HepG2 (cell line): ENCODE measurements around the gene SMIM21. TPM values are rescaled to one million over a fixed set of nuclear protein-coding genes. Genes with fewer than 3 reads are reported as not detected.

Source experiments
- ATAC-seq: fragments of 200-7000 bp; cut with Tn5 transposase; 3 replicates; pipeline ENCODE4 v1.9.1; 2020; ENCODE audit warnings: mild to moderate bottlenecking, moderate library complexity
- BruUV-seq: library from RNA; stranded (reverse); fragments of 400-500 nt; replicated peaks from 2 replicates; lab custom pipeline; 2021; lab: Mats Ljungman, UMichigan
- CTCF ChIA-PET: fragments of 300-600 bp; formaldehyde crosslinking; extraction: SDS; loops from one replicate; lab custom pipeline; 2021; ENCODE audit warnings: low total read pairs, inconsistent platforms, low intra/inter-chr PET ratio; lab: Yijun Ruan, JAX
- POLR2A ChIA-PET: fragments of 350-600 bp; sonication (Branson Sonifier 250); formaldehyde crosslinking; loops from one replicate; lab custom pipeline; 2020; ENCODE audit warnings: antibody characterized with exemption, inconsistent platforms; lab: Yijun Ruan, JAX
- DNase-seq: peaks from one replicate; pipeline ENCODE4 v3.0.0-alpha.2; 2015; ENCODE audit warnings: low spot score
- FAIRE-seq: peaks from 3 replicates; lab custom pipeline; 2011; peaks lifted over from hg19 to GRCh38; lab: Jason Lieb, UNC
- H2AFZ ChIP-seq: one replicate; pipeline ENCODE4 v1.6.1; 2011; ENCODE audit warnings: low read length, inconsistent platforms
- H3K27ac ChIP-seq: fragments of 300-600 bp; 3 replicates; pipeline ENCODE4 v1.8.0; 2011; ENCODE audit warnings: mixed run types, mild to moderate bottlenecking, mixed read lengths, low read length, inconsistent platforms; ENCODE audit not compliant: insufficient read depth; ENCODE audit errors: extremely low read length
- H3K27me3 ChIP-seq, 2 experiments: fragments of 200-600 bp in 1 of 2; 2 replicates in 1 of 2; 3 replicates in 1 of 2; pipeline versions ENCODE4 v1.6.0 to v1.8.0; 2011; ENCODE audit warnings: low read length in 2 of 2, mild to moderate bottlenecking in 2 of 2, moderate library complexity in 2 of 2, inconsistent platforms in 1 of 2; ENCODE audit not compliant: insufficient read depth in 2 of 2, control insufficient read depth in 1 of 2
- H3K36me3 ChIP-seq, 2 experiments: fragments of 200-600 bp in 1 of 2; replicated peaks in 1 of 2; 2 replicates in 1 of 2; 3 replicates in 1 of 2; pipeline versions ENCODE4 v1.5.1 to v1.8.0; 2011; ENCODE audit warnings: low read length in 2 of 2, inconsistent platforms in 1 of 2; ENCODE audit not compliant: insufficient read depth in 2 of 2, control insufficient read depth in 1 of 2
- H3K4me1 ChIP-seq: 2 replicates; pipeline ENCODE4 v1.5.1; 2012; ENCODE audit warnings: low read length, inconsistent platforms; ENCODE audit not compliant: insufficient read depth
- H3K4me2 ChIP-seq: 2 replicates; pipeline ENCODE4 v1.6.0; 2011; ENCODE audit warnings: low read depth, low read length, inconsistent platforms
- H3K4me3 ChIP-seq, 3 experiments: fragments of 200-600 bp in 1 of 3; sonication (generic), shearing (Covaris generic) in 1 of 3; replicated peaks in 1 of 3; 2 replicates each; pipeline ENCODE4 v1.5.1; 2011 to 2016; ENCODE audit warnings: low read length in 3 of 3, inconsistent platforms in 2 of 3, low read depth in 2 of 3, mild to moderate bottlenecking in 2 of 3, control low read depth in 1 of 3, mixed read lengths in 1 of 3; ENCODE audit not compliant: insufficient read depth in 1 of 3
- H3K79me2 ChIP-seq: one replicate; pipeline ENCODE4 v1.6.1; 2011; ENCODE audit warnings: low read length, inconsistent platforms; ENCODE audit not compliant: insufficient read depth
- H3K9ac ChIP-seq: 2 replicates; pipeline ENCODE4 v1.6.0; 2011; ENCODE audit warnings: mild to moderate bottlenecking, low read depth, low read length, inconsistent platforms; ENCODE audit not compliant: insufficient read depth
- H3K9me3 ChIP-seq: 2 replicates; pipeline ENCODE4 v1.5.1; 2012; ENCODE audit warnings: mild to moderate bottlenecking, low read length
- H4K20me1 ChIP-seq: 2 replicates; pipeline ENCODE4 v1.6.0; 2011; ENCODE audit warnings: inconsistent platforms, mild to moderate bottlenecking, low read length, moderate library complexity; ENCODE audit not compliant: insufficient read depth
- BHLHE40 ChIP-seq: IDR thresholded peaks from 2 replicates; pipeline ENCODE4 v1.6.1; 2011; ENCODE audit warnings: low read length, improper control_type of control experiment
- CREB1 ChIP-seq, 2 experiments: fragments of 450-650 bp in 1 of 2; IDR thresholded peaks; 2 replicates each; pipeline ENCODE4 v1.6.1; 2016 to 2017; ENCODE audit warnings: control low read depth in 1 of 2, mild to moderate bottlenecking in 1 of 2, missing compliant biosample characterization in 1 of 2, missing genetic modification characterization in 1 of 2
- MED1 ChIP-seq: sonication (generic); formaldehyde crosslinking; IDR thresholded peaks from 2 replicates; pipeline ENCODE4 v1.4.0; 2020; ENCODE audit warnings: missing genetic modification reagents
- NR1H2 ChIP-seq: sonication (generic); formaldehyde crosslinking; IDR thresholded peaks from 2 replicates; pipeline ENCODE4 v1.8.1; 2022; ENCODE audit warnings: low read depth, missing genetic modification reagents, borderline replicate concordance
- ZNF496 ChIP-seq: sonication (generic); formaldehyde crosslinking; IDR thresholded peaks from 2 replicates; pipeline ENCODE4 v1.8.1; 2023; ENCODE audit warnings: mild to moderate bottlenecking, moderate library complexity, missing genetic modification reagents; ENCODE audit not compliant: insufficient replicate concordance
- ZNF597 ChIP-seq: sonication (generic); formaldehyde crosslinking; IDR thresholded peaks from 2 replicates; pipeline ENCODE4 v1.5.0; 2020; ENCODE audit warnings: missing genetic modification reagents
- ZNF598 ChIP-seq: sonication (generic); formaldehyde crosslinking; IDR thresholded peaks from 2 replicates; pipeline ENCODE4 v1.5.1; 2020; ENCODE audit warnings: mild to moderate bottlenecking, missing genetic modification reagents, borderline replicate concordance
- WGBS: methylation state at CpG from one replicate; pipeline ENCODE4 v1.1.6; 2017; ENCODE audit warnings: low lambda C conversion rate; 5-methylcytosine and 5-hydroxymethylcytosine counted together
- in situ Hi-C: cut with HindIII; loops from 2 replicates; pipeline ENCODE4 v1.10.0; 2017; ENCODE audit warnings: low pct_unique_long_range_greater_than_20kb; ENCODE audit not compliant: extremely low pct_ligation_motif_present
- intact Hi-C: fragments of 100-400 bp; cut with micrococcal nuclease; formaldehyde crosslinking; loops from one replicate; pipeline ENCODE4 v1.10.0; 2022; ENCODE audit not compliant: unreplicated experiment
- polyA plus RNA-seq, 8 experiments: library from polyadenylated mRNA; depleted of rRNA in 3 of 8; stranded (reverse) in 7 of 8; unstranded in 1 of 8; fragments of >200 nt; fragmentation: Illumina TruSeq in 4 of 8; extraction: Trizol in 4 of 8; gene quantifications; 2 replicates each; pipeline versions ENCODE4 v1.2.1 to v1.2.3, GENCODE V29; 2011 to 2016; ENCODE audit warnings: low read depth in 4 of 8, missing spikeins in 1 of 8, mixed read lengths in 1 of 8; ENCODE audit not compliant: insufficient read depth in 1 of 8
- total RNA-seq, 5 experiments: library from RNA; depleted of rRNA; stranded (reverse); fragments of >200 nt; fragmentation: Illumina TruSeq; extraction: Trizol; gene quantifications; 2 replicates each; pipeline ENCODE4 v1.2.3, GENCODE V29; 2016; ENCODE audit warnings: low read depth in 1 of 5

SMIM21 gene
- total and polyA plus RNA-seq, 2 of the 13 experiments (the other 11 are each of a cell fraction or from before 2014, with no cell fraction given): not detected

DNA sequence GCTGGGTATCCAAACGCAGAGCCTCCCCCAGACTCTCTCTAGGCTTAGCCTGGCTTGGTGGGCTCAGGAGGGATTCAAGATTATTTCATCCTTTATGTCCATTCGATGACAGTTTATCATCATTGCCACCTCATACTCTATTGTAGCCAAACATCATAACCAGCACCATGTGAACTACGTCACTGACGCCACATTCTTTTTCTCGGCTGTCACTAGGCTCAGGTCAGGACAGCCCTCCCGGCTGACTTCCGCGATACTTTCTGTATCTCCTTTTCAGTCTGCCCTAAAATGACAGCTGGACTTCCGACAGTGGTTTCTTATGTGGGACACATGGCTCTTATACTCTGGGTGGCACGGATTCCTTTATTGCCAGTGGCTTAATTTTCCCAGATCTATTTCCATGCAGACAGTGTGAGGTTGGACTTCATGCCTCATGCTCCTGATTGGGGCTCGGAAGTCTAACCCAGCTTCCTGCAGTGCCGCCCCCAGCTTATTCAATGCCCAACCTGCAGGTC, 39.8 kb upstream of the SMIM21 start:
- Histone ChIP-seq H3K4me3 (no peak overlapping the region), H3K9me3 (no peaks in the 10 kb centered on the region), H2AFZ (no peak overlapping the region), H3K27ac (no peak overlapping the region), H3K4me2 (no peak overlapping the region), H3K79me2 (no peaks in the 10 kb centered on the region), H3K36me3 (no peaks in the 10 kb centered on the region), H4K20me1 (no peaks in the 10 kb centered on the region), H3K27me3 (peaks cover 5 to 29% of the 10 kb centered on the region in 2 experiments; a peak in 3 of 5 replicates), H3K9ac (no peak overlapping the region), H3K4me1 (no peaks in the 10 kb centered on the region)
- no TSS peak for BruUV-seq
- DNase-seq (no peak), ATAC-seq (no peak), FAIRE-seq (no peak)
- in situ Hi-C loops (no loop called here), intact Hi-C loops (no loop called here)
- ChIA-PET CTCF (no interaction called here), POLR2A (no interaction called here)
- TF ChIP-seq ZNF496: no peak
- TF ChIP-seq CREB1 (IDR thresholded peaks at IDR 0.05): 0 out of 2 replicates have a peak, but pooled peaks have one; percentile 19
- TF ChIP-seq CREB1 (CRISPR knock-in tag; IDR thresholded peaks at IDR 0.05): no peak
- no peak for TF ChIP-seq ZNF598 (CRISPR knock-in tag)
- no peak for TF ChIP-seq MED1
- TF ChIP-seq NR1H2 (CRISPR knock-in tag): no peak
- TF ChIP-seq BHLHE40: no peak
- 64% methylated on average over 12 of the region's 12 CpGs for WGBS

- POLR2A ChIA-PET: no interaction called here
- intact Hi-C loops: no loop called here
- Histone ChIP-seq H3K4me3 (no peak overlapping the region), H3K4me2 (no peak overlapping the region), H2AFZ (no peak overlapping the region), H3K9ac (no peak overlapping the region), H3K79me2 (no peaks in the 10 kb centered on the region), H3K36me3 (no peaks in the 10 kb centered on the region), H3K9me3 (no peaks in the 10 kb centered on the region), H3K27me3 (peaks cover 5 to 32% of the 10 kb centered on the region in 2 experiments; a peak in 3 of 5 replicates), H3K4me1 (no peaks in the 10 kb centered on the region), H4K20me1 (no peaks in the 10 kb centered on the region), H3K27ac (no peak overlapping the region)
- WGBS: 58% methylated on average over 9 of the region's 13 CpGs
- no peak for FAIRE-seq
- CTCF ChIA-PET: no interaction called here
- no peak for TF ChIP-seq ZNF597 (CRISPR knock-in tag)
- DNase-seq: no peak
- no peak for ATAC-seq
- no TSS peak for BruUV-seq
- in situ Hi-C loops: no loop called here
These were observed 36.9 kb upstream of the SMIM21 start for GRCh38 chr18:75464356-75464755.
